Calu3 (cell line): Measurements from ENCODE around the gene PLD1. TPM values are rescaled to one million over a fixed set of nuclear protein-coding genes. Genes with fewer than 3 reads are reported as not detected.

Source experiments
- BruUV-seq: library from RNA; stranded (reverse); fragments of 400-500 nt; replicated peaks from 2 replicates; lab custom pipeline; 2021; lab: Mats Ljungman, UMichigan
- CTCF ChIA-PET: fragments of 300-600 bp; sonication (Branson Sonifier 250); formaldehyde crosslinking; loops from one replicate; lab custom pipeline; 2022; ENCODE audit warnings: antibody characterized with exemption; lab: Charles Lee
- DNase-seq: peaks from one replicate; pipeline ENCODE4 v3.0.0; 2022
- H3K27ac Mint-ChIP-seq: one replicate; pipeline ENCODE4 v1.8.0; 2022; ENCODE audit warnings: mixed read lengths; ENCODE audit not compliant: unreplicated experiment
- H3K27me3 Mint-ChIP-seq: one replicate; pipeline ENCODE4 v1.8.0; 2022; ENCODE audit warnings: mixed read lengths; ENCODE audit not compliant: unreplicated experiment
- H3K36me3 Mint-ChIP-seq: one replicate; pipeline ENCODE4 v1.8.0; 2022; ENCODE audit warnings: mild to moderate bottlenecking, moderate library complexity, mixed read lengths; ENCODE audit not compliant: insufficient read depth, unreplicated experiment
- H3K4me1 Mint-ChIP-seq: one replicate; pipeline ENCODE4 v1.8.0; 2022; ENCODE audit warnings: mild to moderate bottlenecking, low read depth, mixed read lengths; ENCODE audit not compliant: unreplicated experiment
- H3K4me3 Mint-ChIP-seq: one replicate; pipeline ENCODE4 v1.8.0; 2022; ENCODE audit warnings: mild to moderate bottlenecking, low read depth, moderate library complexity, mixed read lengths; ENCODE audit not compliant: unreplicated experiment
- H3K9me3 Mint-ChIP-seq: one replicate; pipeline ENCODE4 v1.8.0; 2022; ENCODE audit warnings: low read depth, mixed read lengths; ENCODE audit not compliant: unreplicated experiment
- intact Hi-C: fragments of 100-400 bp; cut with micrococcal nuclease; formaldehyde crosslinking; loops from one replicate; pipeline ENCODE4 v1.10.0; 2022; ENCODE audit not compliant: unreplicated experiment
- total RNA-seq: library from RNA; stranded (reverse); gene quantifications from 2 replicates; pipeline ENCODE4 v1.2.3, GENCODE V29; 2022
- TF ChIP-seq, protein P1 (sequence below): fragments of 200-600 bp; IDR thresholded peaks from one replicate; pipeline ENCODE4 v1.8.0; 2022; ENCODE audit warnings: antibody characterized with exemption; ENCODE audit not compliant: unreplicated experiment

Gene PLD1
- total RNA-seq, 1 experiment from 2014 or later: 61.2 TPM

DNA sequence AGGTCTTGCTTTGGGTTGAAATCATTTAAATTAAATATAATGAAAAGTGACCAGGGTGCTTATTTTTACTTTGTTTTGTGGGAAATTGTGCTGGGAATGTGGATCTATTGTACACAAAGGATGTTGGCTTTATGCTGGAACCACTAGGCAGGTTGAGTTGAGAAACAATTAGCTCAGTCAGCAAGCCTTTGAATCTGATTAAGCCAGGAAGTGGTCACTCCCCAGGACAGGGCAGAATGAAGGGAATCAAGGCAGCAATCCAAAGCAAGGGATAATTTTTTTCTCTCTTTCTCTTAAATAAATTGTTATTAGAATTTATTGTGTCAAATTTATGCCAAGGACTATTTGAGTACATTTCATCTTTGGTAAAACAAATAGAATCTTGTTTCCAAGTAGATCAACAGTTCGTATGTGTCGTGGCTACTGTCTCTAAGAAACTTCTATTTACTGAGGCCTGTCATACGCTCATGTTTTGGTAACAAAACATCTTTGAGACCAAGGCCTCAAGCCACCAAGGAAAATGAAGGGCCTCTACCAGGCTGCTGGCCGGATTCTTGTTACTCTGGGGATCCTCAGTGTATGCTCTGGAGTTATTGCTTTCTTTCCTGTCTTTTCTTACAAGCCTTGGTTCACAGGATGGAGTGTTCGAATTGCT lies 32.7 kb upstream of the PLD1 start, which contains the start of gene TMEM212:
Gene TMEM212 (plus strand): TSS at position 486 of the 655 bp plus-strand sequence. CDS start 35 bp downstream, at position 521.
- Mint-ChIP-seq H3K36me3 (peaks cover 4% of the 10 kb centered on the region), H3K27me3 (no peaks in the 10 kb centered on the region), H3K27ac (no peak within 1 kb of the TSS), H3K4me3 (no peak within 1 kb of the TSS), H3K9me3 (peaks cover 3% of the 10 kb centered on the region), H3K4me1 (peaks cover 61% of the 10 kb centered on the region)
- no TSS peak for BruUV-seq
- DNase-seq: no peak
- intact Hi-C loops: no loop called here
- CTCF ChIA-PET: interaction anchor here (1.0 kb wide), 1 partner anchor 9 kb away, joined by 3 read pairs; no protein-coding TSS in a partner anchor
- TF ChIP-seq, protein P1, sequence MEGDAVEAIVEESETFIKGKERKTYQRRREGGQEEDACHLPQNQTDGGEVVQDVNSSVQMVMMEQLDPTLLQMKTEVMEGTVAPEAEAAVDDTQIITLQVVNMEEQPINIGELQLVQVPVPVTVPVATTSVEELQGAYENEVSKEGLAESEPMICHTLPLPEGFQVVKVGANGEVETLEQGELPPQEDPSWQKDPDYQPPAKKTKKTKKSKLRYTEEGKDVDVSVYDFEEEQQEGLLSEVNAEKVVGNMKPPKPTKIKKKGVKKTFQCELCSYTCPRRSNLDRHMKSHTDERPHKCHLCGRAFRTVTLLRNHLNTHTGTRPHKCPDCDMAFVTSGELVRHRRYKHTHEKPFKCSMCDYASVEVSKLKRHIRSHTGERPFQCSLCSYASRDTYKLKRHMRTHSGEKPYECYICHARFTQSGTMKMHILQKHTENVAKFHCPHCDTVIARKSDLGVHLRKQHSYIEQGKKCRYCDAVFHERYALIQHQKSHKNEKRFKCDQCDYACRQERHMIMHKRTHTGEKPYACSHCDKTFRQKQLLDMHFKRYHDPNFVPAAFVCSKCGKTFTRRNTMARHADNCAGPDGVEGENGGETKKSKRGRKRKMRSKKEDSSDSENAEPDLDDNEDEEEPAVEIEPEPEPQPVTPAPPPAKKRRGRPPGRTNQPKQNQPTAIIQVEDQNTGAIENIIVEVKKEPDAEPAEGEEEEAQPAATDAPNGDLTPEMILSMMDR: no peak

DNA sequence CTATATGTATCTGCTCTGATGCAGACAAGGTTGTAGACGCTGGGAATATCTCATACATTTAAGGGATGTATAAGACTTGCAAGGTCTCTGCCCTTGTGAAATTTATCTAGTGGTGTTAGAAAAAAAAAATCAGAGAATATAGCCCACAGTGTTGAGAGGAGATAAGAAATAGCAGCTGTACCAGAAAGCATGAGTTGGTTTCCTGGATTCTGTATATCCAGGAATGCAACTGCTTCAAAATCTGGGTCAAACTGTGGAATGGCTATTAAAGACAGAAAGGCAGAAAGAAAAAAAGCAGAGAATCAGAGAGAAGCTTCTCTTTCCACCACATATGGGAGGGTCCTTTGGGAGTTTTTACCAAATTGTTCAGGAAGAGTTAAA lies 31.3 kb upstream of the PLD1 start:
- Mint-ChIP-seq H3K27me3 (no peaks in the 10 kb centered on the region), H3K27ac (no peak overlapping the region), H3K9me3 (peaks cover 3% of the 10 kb centered on the region), H3K4me3 (no peak overlapping the region), H3K4me1 (peaks cover 49% of the 10 kb centered on the region), H3K36me3 (peaks cover 4% of the 10 kb centered on the region)
- CTCF ChIA-PET: interaction anchor here (1.0 to 1.1 kb wide), 2 partner anchors 53 to 95 kb away, joined by 3 read pairs; no protein-coding TSS in a partner anchor
- BruUV-seq: no TSS peak
- intact Hi-C loops: no loop called here
- no peak for DNase-seq
- TF ChIP-seq, protein P1: no peak

DNA sequence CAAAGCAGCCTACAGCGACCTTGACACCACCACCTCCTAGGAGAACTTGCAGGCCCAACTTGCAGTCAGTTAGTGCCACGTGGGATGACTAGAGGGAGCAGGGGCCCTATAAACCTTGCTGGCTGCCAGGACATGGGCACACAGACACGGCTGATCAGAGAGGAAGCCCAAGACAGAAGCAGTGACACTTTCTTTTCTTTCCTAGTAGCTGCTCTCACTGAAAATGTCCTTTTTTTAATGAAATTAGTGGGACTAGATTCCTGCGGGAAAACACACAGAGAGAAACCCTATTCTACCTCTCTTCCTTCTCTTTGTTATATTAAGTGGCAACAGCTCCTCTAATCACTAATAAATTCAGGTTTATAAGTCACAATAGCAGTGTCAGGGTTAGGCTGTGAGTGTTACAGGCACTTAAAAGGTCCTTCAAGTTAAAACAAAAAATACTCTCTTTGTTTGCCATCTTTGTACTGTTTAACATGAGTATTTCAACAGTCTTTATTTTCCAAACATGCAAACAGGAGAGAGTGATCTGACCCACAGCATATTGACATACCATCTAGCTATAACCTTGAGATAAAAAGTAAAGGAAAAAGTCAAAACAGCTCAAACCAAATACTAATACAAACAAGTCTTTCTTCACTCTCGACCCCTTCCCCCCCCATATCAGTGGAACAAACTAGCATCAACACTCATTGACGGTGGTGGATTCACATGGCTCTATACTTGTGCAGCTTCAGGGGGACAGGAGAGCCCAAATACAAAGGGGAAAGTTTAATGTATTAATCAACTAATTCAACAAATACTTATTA lies 30.7 kb upstream of the PLD1 start:
- peaks cover 4% of the 10 kb centered on the region for H3K36me3 Mint-ChIP-seq
- peaks cover 2% of the 10 kb centered on the region for H3K9me3 Mint-ChIP-seq
- H3K4me1 Mint-ChIP-seq: peaks cover 43% of the 10 kb centered on the region
- H3K27me3 Mint-ChIP-seq: no peaks in the 10 kb centered on the region
- no peak overlapping the region for H3K4me3 Mint-ChIP-seq
- intact Hi-C loops: no loop called here
- no TSS peak for BruUV-seq
- no peak overlapping the region for H3K27ac Mint-ChIP-seq
- TF ChIP-seq, protein P1: no peak
- DNase-seq: no peak
- CTCF ChIA-PET: interaction anchor here (0.6 to 1.2 kb wide), 5 partner anchors 31 to 684 kb away, joined by 3 to 7 read pairs (median 3); partner anchors contain the start of gene PLD1

DNA sequence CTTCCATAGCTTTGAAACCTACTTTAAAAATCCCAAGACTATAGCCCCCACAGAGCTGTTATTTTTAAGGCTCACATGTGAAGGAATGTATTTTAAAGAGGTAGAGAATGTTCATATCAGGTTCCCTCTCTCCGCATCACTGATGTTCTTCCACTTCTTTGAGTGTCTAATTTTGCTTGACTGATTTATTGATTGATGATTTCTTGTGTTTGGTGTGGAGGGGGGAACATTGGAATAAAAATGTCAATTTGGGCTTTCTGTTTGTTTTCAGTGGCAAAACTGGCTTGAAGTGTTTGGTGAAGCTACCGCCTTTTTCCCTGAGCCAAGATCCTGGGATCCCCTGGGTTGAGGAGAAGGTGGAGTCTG lies 30.1 kb upstream of the PLD1 start:
- TF ChIP-seq, protein P1: no peak
- BruUV-seq: no TSS peak
- Mint-ChIP-seq H3K4me3 (no peak overlapping the region), H3K27me3 (no peaks in the 10 kb centered on the region), H3K36me3 (peaks cover 4% of the 10 kb centered on the region), H3K27ac (no peak overlapping the region), H3K4me1 (peaks cover 37% of the 10 kb centered on the region), H3K9me3 (no peaks in the 10 kb centered on the region)
- CTCF ChIA-PET: interaction anchor here (0.8 to 1.2 kb wide), 2 partner anchors 70 to 126 kb away, joined by 3 read pairs; no protein-coding TSS in a partner anchor
- intact Hi-C loops: no loop called here
- no peak for DNase-seq
